ENCODE results near the gene COL18A1. TPM values are rescaled to one million over a fixed set of nuclear protein-coding genes. Genes with fewer than 3 reads are reported as not detected.
"Not testable (repeated sequence)": the region's sequence is repeated elsewhere in the genome, so short reads cannot be mapped to it uniquely, and the experiment has no call there.

Gene COL18A1
- total RNA-seq, 1 donor from 2014 or later: 499 TPM

DNA sequence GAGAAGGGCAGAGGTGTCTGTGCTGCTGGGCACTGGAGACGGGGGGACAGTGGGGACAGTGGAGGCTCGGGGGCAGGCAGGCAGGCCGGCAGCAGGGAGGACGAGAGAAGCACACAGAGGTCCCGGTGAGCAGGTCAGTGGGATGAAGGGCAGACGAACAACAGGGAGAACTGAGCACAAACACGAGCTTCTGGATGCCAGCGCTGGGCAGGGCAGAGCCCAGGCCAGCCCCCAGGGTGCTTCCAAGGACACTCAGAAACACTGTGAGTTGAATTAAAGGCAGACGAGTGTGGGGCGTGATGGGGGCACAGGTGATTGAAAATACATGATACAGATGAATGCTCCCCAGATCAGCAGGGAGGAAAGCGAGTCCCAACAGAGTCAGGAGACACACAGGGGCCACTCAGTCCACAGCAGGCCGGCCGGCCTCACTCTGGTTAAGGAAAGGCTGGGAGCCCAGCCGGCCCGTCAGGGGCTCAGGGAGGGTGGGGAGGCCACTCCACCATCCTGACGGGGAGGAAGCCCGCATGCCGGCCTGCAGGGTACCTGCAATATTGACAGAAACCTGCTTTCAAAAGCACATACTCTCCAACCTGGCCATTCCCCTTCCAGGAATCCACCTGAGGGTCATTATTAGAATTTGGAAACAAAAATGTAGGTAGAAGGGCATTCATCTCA is 123.2 kb downstream of the COL18A1 start:
- ATAC-seq: peak; percentile 62
- DNase-seq (ENCODE audit: low spot score): peak; percentile 61

DNA sequence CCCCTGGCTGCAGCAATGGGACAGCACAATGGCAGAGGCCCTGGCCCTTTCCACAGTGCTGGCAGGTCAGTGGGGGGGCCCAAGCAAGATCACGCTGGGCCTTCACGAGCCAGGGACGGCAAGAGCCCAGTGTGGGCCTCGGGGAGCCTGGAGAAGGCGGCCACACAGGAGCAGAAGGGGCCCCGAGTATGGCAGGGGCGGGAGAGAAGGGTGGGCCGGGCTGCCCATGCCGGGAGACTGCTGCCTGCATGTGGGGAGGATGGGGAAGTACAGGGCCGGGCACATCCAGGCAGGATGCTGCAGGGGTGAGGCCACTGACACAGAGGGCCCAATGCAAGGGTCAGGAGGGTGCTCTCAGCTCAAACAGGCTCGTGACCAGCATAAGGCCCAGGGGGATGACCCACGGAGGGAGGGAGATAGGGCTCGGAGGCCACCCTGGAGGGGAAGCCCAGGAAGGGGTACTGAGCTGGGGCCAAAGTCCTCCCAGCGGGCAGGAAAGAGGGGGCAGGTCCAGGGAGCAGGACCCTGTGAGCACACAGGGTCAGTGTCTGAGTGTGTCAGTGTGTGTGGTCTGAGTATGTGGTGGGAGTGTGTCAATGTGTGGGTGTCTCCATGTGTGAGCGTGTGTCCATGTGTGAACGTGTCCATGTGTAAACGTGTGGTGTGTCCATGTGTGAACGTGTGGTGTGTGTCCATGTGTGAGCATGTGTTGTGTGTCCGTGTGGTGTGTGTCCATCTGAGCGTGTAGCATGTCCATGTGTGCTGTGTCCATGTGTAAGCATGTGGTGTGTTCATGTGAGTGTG is 124.2 kb downstream of the COL18A1 start:
- DNase-seq (ENCODE audit: low spot score): peak; percentile 51
- no peak for ATAC-seq

DNA sequence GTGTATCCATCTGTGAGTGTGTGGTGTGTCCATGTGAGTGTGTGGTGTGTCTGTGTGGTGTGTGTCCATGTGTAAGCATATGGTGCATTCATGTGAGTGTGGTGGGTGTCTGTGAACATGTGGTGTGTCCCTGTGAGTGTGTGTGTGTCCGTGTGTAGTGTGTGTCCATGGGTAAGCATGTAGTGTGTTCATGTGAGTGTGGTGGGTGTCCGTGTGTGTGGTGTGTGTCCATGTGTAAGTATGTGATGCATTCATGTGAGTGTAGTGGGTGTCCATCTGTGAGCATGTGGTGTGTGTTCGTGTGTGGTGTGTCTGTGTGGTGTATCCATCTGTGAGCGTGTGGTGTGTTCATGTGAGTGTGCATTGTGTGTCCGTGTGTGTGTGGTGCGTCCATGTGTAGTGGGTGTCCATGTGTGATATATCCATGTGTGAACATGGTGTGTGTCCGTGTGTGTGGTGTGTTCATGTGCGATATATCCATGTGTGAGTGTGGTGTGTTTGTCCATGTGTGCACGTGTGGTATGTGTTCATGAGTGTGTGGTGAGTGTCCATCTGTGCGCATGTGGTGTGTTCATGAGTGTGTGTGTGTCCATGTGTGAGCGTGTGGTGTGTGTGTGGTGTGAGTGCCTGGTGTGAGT is 124.9 kb downstream of the COL18A1 start:
- ATAC-seq: no peak
- DNase-seq (ENCODE audit: low spot score): peak; percentile 32

DNA sequence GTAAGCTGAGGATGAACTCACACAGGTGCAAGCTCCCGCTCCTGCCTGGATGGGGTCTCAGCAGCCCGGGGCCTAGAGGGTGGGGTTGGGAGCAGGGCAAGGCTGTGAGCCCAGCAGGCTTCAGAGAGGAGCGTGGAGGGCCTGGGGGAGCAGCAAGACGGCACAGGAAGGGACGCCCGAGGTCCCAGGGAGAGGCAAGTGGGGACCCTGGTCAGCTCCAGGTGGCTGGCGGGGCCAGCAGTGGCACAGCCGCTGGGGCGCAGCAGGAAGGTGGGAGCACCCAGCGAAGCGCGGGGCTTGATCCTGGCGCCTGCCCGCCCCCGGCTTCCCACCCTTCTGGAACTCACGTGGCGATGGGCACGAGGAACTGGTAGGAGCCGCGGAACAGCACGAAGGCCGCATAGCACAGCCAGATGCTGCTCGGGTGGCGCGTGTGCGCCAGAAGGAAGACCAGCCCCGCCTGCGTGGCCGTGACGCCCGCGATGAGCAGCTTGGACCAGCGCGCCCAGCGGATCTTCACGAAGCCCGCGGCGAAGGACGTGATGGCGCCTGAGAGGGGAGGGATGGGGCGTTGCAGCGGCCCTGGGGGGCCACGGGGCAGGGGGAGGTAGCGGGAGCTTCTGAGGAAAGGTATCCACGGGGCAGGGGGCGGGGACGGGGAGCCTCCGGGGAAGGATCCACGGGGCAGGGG is 125.6 kb downstream of the COL18A1 start:
- ATAC-seq: no peak
- peak; percentile 45 for DNase-seq (ENCODE audit: low spot score)

DNA sequence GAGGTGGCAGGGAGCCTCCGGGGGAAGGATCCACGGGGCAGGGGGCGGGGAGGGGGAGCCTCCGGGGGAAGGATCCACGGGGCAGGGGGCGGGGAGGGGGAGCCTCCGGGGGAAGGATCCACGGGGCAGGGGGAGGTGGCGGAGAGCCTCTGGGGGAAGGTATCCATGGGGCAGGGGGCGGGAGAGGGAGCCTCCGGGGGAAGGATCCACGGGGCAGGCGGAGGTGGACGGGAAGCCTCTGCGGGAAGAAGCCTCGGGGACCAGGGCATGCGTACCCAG is 126.1 kb downstream of the COL18A1 start:
- not testable (repeated sequence) for ATAC-seq; DNase-seq (ENCODE audit: low spot score)

DNA sequence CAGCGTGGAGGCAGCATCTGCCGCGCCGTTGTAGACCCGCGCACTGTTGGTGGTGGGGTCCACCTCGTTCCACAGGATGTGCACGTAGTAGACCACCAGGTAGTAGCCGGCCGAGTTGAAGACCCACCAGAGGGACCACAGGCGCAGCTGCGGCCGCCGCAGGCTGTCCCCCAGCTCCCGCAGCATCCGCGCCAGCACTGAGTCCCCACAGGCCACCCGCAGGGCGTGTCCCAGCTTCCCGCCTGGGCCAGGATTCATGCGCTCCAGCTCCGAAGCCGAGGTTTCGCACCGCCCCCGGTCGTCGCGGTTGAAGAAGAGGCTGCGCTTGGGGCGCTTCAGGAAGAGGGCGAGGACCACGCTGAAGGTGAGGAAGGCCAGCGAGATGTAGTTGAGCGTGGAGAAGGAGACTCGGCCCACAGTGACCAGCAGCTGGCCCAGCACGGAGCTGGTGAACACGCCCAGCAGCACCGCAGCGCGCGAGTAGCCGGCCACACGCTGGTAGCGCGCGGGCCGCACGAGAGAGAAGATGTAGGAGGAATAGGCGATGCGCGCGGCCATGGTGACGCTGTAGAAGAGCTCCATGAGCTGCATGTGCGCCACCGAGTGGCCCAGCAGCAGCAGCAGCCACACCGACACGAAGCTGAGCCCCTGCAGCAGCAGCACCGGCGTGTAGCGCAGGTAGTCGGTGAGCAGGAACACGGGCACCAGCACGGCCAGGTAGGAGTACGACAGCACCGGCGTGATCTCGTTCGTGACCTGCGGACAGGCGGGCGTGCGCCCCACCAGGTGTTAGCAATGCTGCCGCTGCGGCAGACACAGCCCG is 126.6 kb downstream of the COL18A1 start:
- ATAC-seq (no peak), DNase-seq (ENCODE audit: low spot score) (peak; percentile 46)

DNA sequence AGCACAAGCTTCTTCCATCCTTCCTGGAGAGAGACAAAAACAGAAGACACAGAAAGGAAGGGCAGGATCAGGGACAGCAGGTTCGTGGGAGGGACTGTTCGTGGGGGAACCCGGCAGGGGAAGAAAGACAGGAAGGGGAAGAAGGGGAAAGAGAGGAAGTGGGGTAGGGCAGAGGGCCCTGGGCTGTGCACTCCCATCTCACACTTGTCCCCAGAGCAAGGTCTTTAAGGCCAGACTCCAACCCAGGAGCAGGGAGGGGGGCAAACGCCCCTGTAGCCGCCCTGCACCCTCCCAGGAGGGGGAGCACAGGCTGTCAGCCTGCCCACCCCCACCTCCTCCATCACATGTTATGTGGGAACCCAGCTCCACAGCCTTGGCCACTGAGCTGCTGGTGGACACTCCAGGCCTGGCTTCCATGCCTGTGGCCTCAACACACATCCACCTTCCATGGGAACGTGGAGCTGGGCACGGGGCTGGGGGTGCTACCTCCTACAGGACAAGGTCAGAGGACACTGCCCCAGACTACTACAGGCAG is 127.9 kb downstream of the COL18A1 start:
- no peak for ATAC-seq
- DNase-seq (ENCODE audit: low spot score): peak; percentile 47

DNA sequence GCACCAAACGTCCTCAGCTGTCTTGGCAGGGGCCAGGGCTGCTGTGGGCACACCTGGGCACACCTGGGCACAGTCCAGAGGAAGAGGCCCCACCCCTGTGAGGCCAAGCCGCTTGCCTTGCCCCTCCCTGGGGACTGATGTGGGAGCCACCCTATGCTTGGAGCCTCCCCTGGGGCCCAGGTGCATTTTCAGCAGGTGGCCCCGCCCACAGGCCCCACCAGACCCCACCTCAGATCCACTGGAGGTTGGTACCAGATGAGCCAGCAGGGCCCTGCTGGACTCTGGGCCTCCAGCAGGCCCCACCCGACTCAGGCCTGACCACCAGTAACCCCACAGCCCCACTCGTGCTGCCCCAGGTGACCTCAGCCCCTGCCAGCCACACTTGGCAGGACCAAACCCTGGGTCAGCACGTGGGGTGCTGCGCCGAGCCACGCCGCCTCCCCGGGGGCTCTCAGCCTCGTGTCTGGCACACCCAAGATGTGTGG is 128.4 kb downstream of the COL18A1 start:
- ATAC-seq: peak; percentile 23
- DNase-seq (ENCODE audit: low spot score): peak; percentile 78

DNA sequence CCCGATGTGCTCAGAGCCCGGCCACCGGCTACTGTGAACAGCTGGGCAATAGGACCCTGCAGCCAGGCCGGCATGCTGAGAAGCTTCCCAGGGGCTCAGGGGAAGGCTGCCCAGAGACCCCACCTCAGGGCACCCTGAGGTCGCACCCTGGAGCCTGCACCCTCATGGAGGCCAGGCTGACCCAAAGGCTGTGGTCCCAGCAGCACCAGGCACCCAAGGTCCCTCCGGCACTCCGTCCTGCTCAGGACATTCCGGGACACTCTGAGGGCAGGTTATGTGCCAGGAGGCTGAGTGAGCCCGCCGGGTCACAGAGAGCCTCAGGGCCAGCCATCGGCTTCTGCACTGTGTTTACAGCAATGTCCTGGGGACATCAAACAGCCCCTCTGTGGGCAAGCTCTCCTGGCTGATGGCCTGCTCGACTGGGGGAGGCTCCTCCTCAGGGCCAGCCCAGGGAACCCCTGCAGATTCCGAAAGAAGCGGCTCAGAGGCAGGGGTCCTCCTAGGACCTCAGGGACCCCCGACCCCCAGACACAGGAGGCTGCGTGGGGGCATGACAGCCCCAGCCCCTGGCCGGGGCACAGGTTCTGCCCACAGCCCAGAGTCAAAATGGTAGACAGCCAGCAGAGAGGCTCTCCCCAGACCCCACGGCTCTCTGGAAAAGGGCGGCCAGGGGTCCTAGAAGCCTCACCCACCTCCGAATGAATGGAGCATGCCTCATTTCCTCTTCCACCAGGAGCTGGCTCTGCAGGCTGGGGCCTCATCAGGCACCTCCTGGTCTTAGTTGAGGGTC is 129.1 kb downstream of the COL18A1 start:
- peak; percentile 67 for ATAC-seq
- peak; percentile 84 for DNase-seq (ENCODE audit: low spot score)

DNA sequence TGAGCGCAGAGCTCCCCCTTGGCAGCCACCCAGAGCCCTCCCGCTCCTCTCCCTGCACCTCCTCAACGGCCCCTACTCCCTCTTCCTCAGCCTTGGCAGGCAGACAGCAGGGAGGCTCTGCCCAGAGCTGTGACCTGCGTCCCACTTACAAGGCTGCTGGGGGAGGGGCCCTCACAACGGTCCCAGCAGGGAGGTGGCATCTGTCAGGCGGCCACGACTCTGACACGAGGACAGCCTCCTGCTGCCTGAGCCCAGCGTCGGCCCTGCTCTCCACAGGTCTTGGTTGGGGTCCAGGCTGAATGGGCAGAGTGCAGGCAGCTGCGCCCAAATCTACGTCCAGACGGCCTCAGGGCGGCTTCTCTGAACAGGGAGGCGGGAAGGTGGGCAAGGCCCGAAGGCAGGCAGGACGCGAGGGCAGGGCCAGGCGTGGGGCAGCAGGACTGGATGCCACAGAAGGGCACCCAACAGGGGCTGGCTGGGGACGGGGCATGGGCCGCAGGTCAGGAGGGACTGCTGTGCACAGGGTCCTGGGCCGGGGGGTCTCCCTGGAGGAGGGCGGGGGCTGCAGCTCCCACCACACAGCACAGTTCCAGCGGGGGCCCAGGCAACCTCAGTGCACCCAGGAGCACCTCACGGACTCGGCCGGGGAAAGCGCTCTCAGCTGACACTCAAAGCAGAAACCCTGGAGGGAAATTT is 129.8 kb downstream of the COL18A1 start:
- peak; percentile 78 for ATAC-seq
- DNase-seq (ENCODE audit: low spot score): peak; percentile 99

DNA sequence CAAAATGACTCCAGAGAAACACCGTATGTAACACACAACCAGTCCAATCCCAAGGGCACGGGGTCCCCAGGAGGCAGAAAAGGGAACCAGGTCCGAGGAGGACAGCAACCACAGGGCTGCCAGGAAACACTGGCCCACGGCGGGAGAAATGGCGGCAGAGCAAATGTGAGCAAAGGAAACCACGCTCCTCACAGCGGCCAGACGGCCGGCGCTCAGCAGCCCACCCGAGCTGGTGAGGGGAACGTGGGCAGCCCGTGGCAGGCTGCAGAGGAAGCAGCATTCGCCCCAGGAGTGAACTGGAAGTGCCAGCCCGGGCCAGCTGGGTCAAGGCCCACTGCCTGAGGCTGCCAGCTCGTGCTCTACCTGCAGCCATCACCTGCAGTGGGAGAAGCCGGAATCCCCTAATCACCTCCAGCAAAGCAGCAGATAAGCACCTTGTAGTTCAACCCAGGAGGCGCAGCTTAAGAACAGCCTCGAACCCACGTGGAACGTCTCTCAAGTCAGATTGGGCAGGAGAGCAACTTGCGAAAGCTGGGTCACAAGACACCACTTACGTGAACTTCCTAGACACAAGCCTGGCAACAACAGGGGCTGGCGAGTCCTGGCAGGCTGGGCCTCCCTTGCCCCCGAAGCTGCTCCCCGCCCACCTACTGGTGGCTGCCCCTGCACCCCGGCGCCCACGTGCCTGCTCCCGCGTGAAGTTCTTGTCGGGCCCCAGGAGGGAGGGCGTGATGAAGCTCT is 130.5 kb downstream of the COL18A1 start:
- ATAC-seq (peak; percentile 19), DNase-seq (ENCODE audit: low spot score) (peak; percentile 66)

DNA sequence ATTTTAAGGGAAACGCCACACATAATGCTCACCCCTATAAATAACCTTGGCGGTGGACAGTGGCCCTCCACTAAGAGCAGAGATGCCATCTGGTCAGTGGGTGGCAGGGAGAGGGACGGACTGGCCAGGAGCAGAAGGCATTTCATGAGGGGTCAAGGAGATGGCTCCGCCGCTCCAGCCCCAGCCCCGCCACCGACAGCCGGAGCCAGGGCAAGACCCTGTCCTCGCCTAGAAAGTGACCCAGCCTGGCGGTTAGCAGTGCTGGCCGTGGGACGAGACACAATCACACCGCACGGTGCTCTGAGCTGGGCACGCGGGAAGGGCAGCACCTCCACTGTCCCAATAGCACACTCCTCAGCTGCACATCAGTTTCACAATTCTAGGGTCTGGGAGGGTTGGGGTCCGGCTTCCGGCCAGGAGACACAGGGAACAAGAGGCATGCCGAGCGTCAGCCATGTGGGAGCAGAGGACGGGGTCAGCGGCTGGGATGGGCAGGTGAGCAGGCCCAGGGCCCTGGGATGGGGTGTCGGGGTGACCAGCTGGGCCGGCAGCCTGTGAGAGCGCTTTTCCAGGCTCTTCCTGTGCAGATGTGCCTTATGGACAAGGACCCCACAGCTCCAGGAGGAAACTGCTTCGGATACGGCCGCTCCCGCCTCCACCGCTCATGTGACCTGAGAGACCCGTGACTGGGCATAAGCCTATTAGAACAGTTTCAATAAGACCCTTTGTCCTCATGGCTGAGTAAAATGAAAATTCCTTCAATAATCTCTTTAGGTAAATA is 131.5 kb downstream of the COL18A1 start:
- DNase-seq (ENCODE audit: low spot score) (peak; percentile 46), ATAC-seq (no peak)

DNA sequence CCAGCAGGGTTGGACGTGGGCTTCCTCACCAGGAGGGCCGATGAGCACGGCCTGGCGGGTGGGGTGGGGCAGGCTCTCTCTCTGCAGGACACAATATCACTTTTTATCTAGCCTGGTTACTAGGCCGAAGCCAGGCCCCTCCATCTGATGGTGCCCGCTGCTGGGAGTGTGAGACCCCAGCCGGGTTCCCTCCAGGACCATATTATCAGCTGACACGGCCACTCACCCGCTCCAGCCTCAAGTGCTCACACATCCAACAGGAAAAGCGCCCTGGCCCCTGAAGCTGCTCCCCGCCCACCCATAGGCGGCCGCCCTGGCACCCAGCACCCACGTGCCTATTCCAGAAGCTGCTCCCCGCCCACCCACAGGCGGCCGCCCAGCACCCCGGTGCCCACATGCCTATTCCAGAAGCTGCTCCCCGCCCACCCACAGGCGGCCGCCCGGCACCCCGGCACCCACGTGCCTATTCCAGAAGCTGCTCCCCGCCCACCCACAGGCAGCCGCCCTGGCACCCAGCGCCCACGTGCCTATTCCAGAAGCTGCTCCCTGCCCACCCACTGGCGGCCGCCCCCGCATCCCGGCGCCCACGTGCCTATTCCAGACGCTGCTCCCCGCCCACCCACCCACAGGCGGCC is 132.3 kb downstream of the COL18A1 start:
- peak; percentile 43 for DNase-seq (ENCODE audit: low spot score)
- no peak for ATAC-seq

DNA sequence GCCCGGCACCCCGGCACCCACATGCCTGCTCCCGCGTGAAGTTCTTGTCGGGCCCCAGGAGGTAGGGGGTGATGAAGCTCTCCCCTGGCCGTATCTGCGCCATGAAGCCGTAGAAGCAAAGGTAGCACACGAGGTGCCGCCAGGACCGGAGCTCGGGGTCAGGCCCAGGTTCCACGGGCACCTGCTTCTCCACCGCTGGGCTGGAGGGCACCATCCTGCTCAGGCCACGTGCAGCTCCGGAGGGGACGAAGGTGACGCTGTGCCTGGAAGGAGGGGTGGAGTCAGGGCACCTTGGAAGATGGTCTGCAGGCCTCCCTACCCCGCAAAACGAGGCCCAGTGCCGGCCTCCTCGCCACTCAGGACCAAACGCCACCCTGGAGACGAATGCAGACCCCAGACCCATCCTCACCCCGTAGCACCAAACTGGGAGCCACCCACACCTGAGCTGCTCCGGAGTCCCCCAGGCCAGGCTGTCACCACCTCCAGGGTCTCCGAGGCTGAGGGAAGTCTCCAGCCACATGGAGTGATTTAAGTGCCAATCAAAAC is 132.9 kb downstream of the COL18A1 start:
- DNase-seq (ENCODE audit: low spot score): no peak

DNA sequence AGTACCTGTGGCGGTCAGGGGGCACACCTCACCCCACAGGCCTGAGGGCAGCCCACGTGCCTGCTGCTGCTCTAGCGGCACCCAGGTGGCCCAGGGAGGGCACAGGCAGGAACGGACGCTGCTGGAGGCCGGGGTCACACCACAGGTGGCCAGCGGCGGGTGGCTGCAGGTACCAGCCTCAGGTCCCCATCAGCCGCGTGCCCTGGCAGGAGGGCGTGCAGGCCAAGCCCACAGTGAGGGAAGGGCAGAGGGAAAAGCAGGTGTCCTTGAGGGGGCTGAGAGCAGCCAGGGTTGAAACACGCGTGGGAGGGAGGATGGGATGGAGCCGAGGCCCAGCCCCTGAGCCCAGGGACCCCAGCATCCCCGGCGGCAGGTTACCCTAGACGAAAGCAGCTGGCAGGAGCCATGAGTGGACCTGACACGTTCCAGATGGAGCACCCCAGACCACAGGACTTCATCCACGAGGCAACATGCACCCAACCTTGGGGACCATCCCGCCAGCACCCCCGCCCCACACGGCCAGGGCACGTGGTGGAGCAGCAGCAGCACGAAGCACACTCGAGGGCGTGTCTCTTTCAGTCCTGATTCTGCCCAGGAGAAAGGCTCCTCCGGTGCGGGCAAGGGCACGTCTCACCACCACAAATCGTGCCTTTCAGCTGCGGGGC is 133.5 kb downstream of the COL18A1 start:
- no peak for ATAC-seq

More for the DNA sequence above, 132.9 kb downstream of the COL18A1 start:
- ATAC-seq: no peak

More for the DNA sequence above, 133.5 kb downstream of the COL18A1 start:
- peak; percentile 47 for DNase-seq (ENCODE audit: low spot score)

All from left lobe of liver (tissue), 2 donors.